GM13977 (cell line): ENCODE measurements around the gene KHSRP.
A peak's percentile ranks its signal among the peaks of the same experiment; 100 is the strongest.

Experiments
- DNase-seq: peaks from one replicate; pipeline ENCODE4 v3.0.0; 2012; ENCODE audit warnings: low spot score
- CTCF ChIP-seq: IDR thresholded peaks from 2 replicates; pipeline ENCODE4 v1.5.1; 2012; ENCODE audit warnings: mild to moderate bottlenecking, control low read depth; ENCODE audit not compliant: insufficient read depth; ENCODE audit errors: extremely low read depth, missing control alignments
- in situ Hi-C: fragments of 300-500 bp; cut with MboI; formaldehyde crosslinking; loops from one replicate; pipeline ENCODE4 v1.12.0; 2022; ENCODE audit warnings: low sequenced_read_pairs, low pct_unique_long_range_greater_than_20kb, mixed read lengths, inconsistent platforms; ENCODE audit not compliant: unreplicated experiment

Gene KHSRP

GRCh38 chr19:6466526-6467248 lies 42.1 kb upstream of the KHSRP start:
- no peak for TF ChIP-seq CTCF
- in situ Hi-C loops = no loop called here
- no peak for DNase-seq

DNA sequence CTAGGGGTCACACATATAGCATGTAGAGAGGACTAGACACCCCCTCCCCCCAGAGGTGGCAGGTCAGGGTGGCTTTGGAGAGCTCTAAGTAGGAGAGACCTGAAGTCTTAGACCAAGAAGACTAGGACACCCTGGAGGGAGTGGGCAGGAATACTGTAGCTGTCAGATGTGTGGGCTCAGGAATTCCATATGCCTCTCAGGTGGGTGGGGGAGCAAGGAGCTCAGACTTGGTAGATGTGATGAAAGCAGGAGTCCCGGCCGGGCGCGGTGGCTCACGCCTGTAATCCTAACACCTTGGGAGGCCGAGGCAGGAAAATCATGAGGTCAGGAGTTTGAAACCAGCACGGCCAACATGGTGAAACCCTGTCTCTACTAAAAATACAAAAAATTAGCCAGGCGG lies 41.1 kb upstream of the KHSRP start:
- no peak for DNase-seq
- in situ Hi-C loops = no loop called here
- TF ChIP-seq CTCF = no peak

- TF ChIP-seq CTCF = no peak
- no peak for DNase-seq
- in situ Hi-C loops = no loop called here
Observed at GRCh38 chr19:6465006-6465405, 40.4 kb upstream of the KHSRP start.

DNA sequence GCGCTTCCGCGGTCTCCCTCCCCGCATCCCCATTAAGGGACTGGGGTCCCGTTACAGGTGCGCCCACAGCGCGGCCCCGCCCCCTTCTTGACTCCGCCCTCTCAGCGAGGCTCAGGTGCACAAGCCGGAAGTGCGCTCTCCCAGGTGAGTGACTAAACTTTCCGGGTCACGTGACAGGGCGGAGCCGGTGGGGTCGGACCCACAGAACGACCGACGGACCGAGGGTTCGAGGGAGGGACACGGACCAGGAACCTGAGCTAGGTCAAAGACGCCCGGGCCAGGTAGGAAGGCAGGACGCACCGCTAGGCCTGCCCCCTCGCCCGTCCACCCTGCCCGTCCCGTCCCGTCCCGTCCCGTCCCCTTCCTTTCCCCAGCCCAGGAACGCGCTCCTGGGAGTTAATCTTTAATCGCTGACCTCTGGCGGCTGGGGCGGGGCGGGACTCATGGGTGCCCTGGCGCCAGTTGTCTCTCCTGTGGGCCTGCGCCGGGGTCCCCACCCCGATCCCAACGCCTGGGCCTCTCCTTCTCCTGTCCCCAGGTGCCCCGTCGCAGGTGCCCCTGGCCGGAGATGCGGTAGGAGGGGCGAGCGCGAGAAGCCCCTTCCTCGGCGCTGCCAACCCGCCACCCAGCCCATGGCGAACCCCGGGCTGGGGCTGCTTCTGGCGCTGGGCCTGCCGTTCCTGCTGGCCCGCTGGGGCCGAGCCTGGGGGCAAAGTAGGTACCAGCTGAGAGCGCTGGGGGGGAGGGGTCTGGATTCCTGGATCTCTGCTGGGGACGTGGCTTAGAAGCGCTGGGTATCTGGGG lies 39.7 kb upstream of the KHSRP start, which contains the start of gene CRB3:
Gene CRB3 (plus strand): TSS at position 202 of the 804 bp plus-strand sequence. CDS start 431 bp downstream, at position 633.
- DNase-seq = no peak
- in situ Hi-C loops = no loop called here
- no peak for TF ChIP-seq CTCF

- TF ChIP-seq CTCF = peak; percentile 50
- in situ Hi-C loops = no loop called here
- DNase-seq = peak; percentile 98
Observed at GRCh38 chr19:6460099-6460884, 35.7 kb upstream of the KHSRP start.
